DMS114 treated with DMSO at 0.1 percent for 48 hours (cell line): Measurements from ENCODE around the gene ZNF775.

Source experiments
- DNase-seq: peaks from one replicate; lab custom pipeline; 2025; ENCODE audit not compliant: unreplicated experiment; lab: John Stamatoyannopoulos, UW

The ZNF775 gene

GRCh38 chr7:150368096-150368883 lies 10.8 kb upstream of the ZNF775 start, which contains the start of gene REPIN1:
REPIN1 (plus strand) TSS chr7:150368822; CDS start chr7:150369712, 890 bp downstream.
- no peak for DNase-seq

- DNase-seq, result no peak
Observed at GRCh38 chr7:150368884-150369747, 10.0 kb upstream of the ZNF775 start.

- no peak for DNase-seq
Observed at GRCh38 chr7:150369748-150370501, 9.2 kb upstream of the ZNF775 start.

GRCh38 chr7:150370612-150371071 lies 8.5 kb upstream of the ZNF775 start:
- no peak for DNase-seq

GRCh38 chr7:150371131-150371995 lies 7.8 kb upstream of the ZNF775 start:
- DNase-seq, result no peak

- DNase-seq, result no peak
Observed at GRCh38 chr7:150371996-150372270, 7.2 kb upstream of the ZNF775 start.

GRCh38 chr7:150372271-150373048 lies 6.7 kb upstream of the ZNF775 start:
- no peak for DNase-seq

GRCh38 chr7:150373049-150373801 lies 5.9 kb upstream of the ZNF775 start:
- DNase-seq, result no peak

- no peak for DNase-seq
Observed at GRCh38 chr7:150374026-150374425, 5.1 kb upstream of the ZNF775 start.

- no peak for DNase-seq
Observed at GRCh38 chr7:150374472-150374871, 4.7 kb upstream of the ZNF775 start.

- no peak for DNase-seq
Observed at GRCh38 chr7:150375662-150376521, 3.2 kb upstream of the ZNF775 start.

- no peak for DNase-seq
Observed at GRCh38 chr7:150376560-150376959, 2.6 kb upstream of the ZNF775 start.

GRCh38 chr7:150377196-150377595 lies 1.9 kb upstream of the ZNF775 start:
- DNase-seq, result no peak

GRCh38 chr7:150377635-150378034 lies 1.5 kb upstream of the ZNF775 start:
- no peak for DNase-seq

- DNase-seq, result no peak
Observed at GRCh38 chr7:150378115-150378852, 846 bp upstream of the ZNF775 start.

- no peak for DNase-seq
Observed at GRCh38 chr7:150379441-150380379, 580 bp downstream of the ZNF775 start.
